H1 (cell line): ENCODE measurements around the gene OR10K1. TPM values are rescaled to one million over a fixed set of nuclear protein-coding genes. Genes with fewer than 3 reads are reported as not detected.

Experiments used
- CTCF ChIA-PET: fragments of 300-600 bp; sonication (Branson Sonifier 250); formaldehyde crosslinking; loops from one replicate; lab custom pipeline; 2021; ENCODE audit not compliant: partially characterized antibody; lab: Charles Lee
- POLR2A ChIA-PET: fragments of 300-600 bp; sonication (Branson Sonifier 250); formaldehyde crosslinking; loops from one replicate; lab custom pipeline; 2021; ENCODE audit warnings: inconsistent platforms; ENCODE audit not compliant: partially characterized antibody; lab: Charles Lee
- DNase-seq, 2 experiments: peaks; one replicate each; pipeline versions ENCODE4 v3.0.0 to v3.0.0-alpha.2; 2010 to 2022; ENCODE audit warnings: low spot score in 2 of 2, low read depth in 1 of 2, mixed read lengths in 1 of 2
- FAIRE-seq: peaks from 2 replicates; lab custom pipeline; 2011; peaks lifted over from hg19 to GRCh38; lab: Jason Lieb, UNC
- H2AFZ ChIP-seq: 2 replicates; pipeline ENCODE4 v1.8.1; 2012; ENCODE audit warnings: low read length, inconsistent platforms
- H2AK5ac ChIP-seq: 2 replicates; pipeline ENCODE4 v1.6.1; 2013; ENCODE audit warnings: low read depth, low read length
- H2BK120ac ChIP-seq: replicated peaks from 2 replicates; pipeline ENCODE3; 2013; ENCODE audit warnings: low read depth, low read length, inconsistent platforms
- H2BK12ac ChIP-seq: 2 replicates; pipeline ENCODE4 v1.6.1; 2013; ENCODE audit warnings: low read depth, low read length
- H2BK15ac ChIP-seq: 2 replicates; pipeline ENCODE4 v1.6.1; 2013; ENCODE audit warnings: low read length
- H2BK20ac ChIP-seq: 2 replicates; pipeline ENCODE4 v1.6.1; 2013; ENCODE audit warnings: low read length
- H2BK5ac ChIP-seq: 2 replicates; pipeline ENCODE4 v1.6.1; 2013; ENCODE audit warnings: low read depth, low read length
- H3K14ac ChIP-seq: 2 replicates; pipeline ENCODE4 v1.6.1; 2013; ENCODE audit warnings: inconsistent platforms; ENCODE audit not compliant: insufficient read length
- H3K18ac ChIP-seq: 2 replicates; pipeline ENCODE4 v1.6.1; 2013; ENCODE audit warnings: low read length; ENCODE audit errors: extremely low read depth
- H3K23ac ChIP-seq: 2 replicates; pipeline ENCODE4 v1.6.1; 2013; ENCODE audit warnings: inconsistent platforms; ENCODE audit not compliant: insufficient read length
- H3K23me2 ChIP-seq: 2 replicates; pipeline ENCODE4 v1.6.1; 2013; ENCODE audit warnings: low read depth, low read length
- H3K27ac ChIP-seq: 2 replicates; pipeline ENCODE4 v1.6.1; 2011; ENCODE audit warnings: low read depth, low read length, inconsistent platforms
- H3K27me3 ChIP-seq, 4 experiments: replicated peaks in 1 of 4; 1 replicate in 1 of 4; 2 replicates in 3 of 4; pipeline versions ENCODE4 v1.6.1 to v1.8.1; 2011 to 2013; ENCODE audit warnings: low read length in 3 of 4, mild to moderate bottlenecking in 3 of 4, inconsistent platforms in 2 of 4, mixed read lengths in 2 of 4, moderate library complexity in 1 of 4; ENCODE audit not compliant: control insufficient read depth in 3 of 4, insufficient read depth in 3 of 4; ENCODE audit errors: extremely low read depth in 1 of 4
- H3K36me3 ChIP-seq, 4 experiments: 2 replicates each; pipeline versions ENCODE4 v1.6.1 to v1.8.1; 2011 to 2013; ENCODE audit warnings: mild to moderate bottlenecking in 4 of 4, low read length in 3 of 4, moderate library complexity in 2 of 4, control low read depth in 1 of 4, inconsistent platforms in 1 of 4; ENCODE audit not compliant: insufficient read depth in 4 of 4, control insufficient read depth in 2 of 4
- H3K4ac ChIP-seq: replicated peaks from 2 replicates; pipeline ENCODE3; 2013; ENCODE audit warnings: low read length, low read depth, mixed read lengths, inconsistent platforms; ENCODE audit not compliant: insufficient read length
- H3K4me1 ChIP-seq, 4 experiments: replicated peaks in 1 of 4; 1 replicate in 1 of 4; 2 replicates in 3 of 4; pipeline versions ENCODE4 v1.6.1 to v1.8.1; 2011 to 2013; ENCODE audit warnings: low read length in 3 of 4, inconsistent platforms in 2 of 4, mixed read lengths in 1 of 4; ENCODE audit not compliant: insufficient read depth in 4 of 4, control insufficient read depth in 3 of 4
- H3K4me2 ChIP-seq, 2 experiments: 2 replicates each; pipeline versions ENCODE4 v1.6.1 to v1.8.1; 2011 to 2013; ENCODE audit warnings: low read depth in 2 of 2, low read length in 2 of 2, control low read depth in 1 of 2, inconsistent platforms in 1 of 2, mild to moderate bottlenecking in 1 of 2; ENCODE audit not compliant: insufficient read depth in 1 of 2
- H3K4me3 ChIP-seq, 4 experiments: fragments of 200-600, 300-600 bp in 1 of 4; sonication (generic), shearing (Covaris generic), sonication (Bioruptor Twin) in 1 of 4; 2 replicates each; pipeline versions ENCODE4 v1.5.1 to v1.8.1; 2011 to 2016; ENCODE audit warnings: low read length in 4 of 4, low read depth in 3 of 4, control low read depth in 2 of 4, inconsistent platforms in 2 of 4, mild to moderate bottlenecking in 2 of 4, mixed read lengths in 1 of 4, moderate library complexity in 1 of 4; ENCODE audit not compliant: insufficient read depth in 2 of 4; ENCODE audit errors: extremely low read depth in 1 of 4
- H3K56ac ChIP-seq: replicated peaks from 2 replicates; pipeline ENCODE3; 2013; ENCODE audit warnings: low read depth, mild to moderate bottlenecking, mixed read lengths, low read length, inconsistent platforms; ENCODE audit not compliant: insufficient read length
- H3K79me1 ChIP-seq: 2 replicates; pipeline ENCODE4 v1.6.1; 2013; ENCODE audit warnings: low read depth, low read length, control low read depth
- H3K79me2 ChIP-seq, 2 experiments: 2 replicates each; pipeline versions ENCODE4 v1.6.1 to v1.8.1; 2012 to 2013; ENCODE audit warnings: low read length in 2 of 2, mild to moderate bottlenecking in 2 of 2, inconsistent platforms in 1 of 2; ENCODE audit not compliant: insufficient read depth in 2 of 2, control insufficient read depth in 1 of 2
- H3K9ac ChIP-seq, 4 experiments: replicated peaks in 1 of 4; 1 replicate in 1 of 4; 2 replicates in 3 of 4; pipeline versions ENCODE4 v1.6.1 to v1.8.1; 2011 to 2013; ENCODE audit warnings: low read depth in 3 of 4, low read length in 3 of 4, control low read depth in 2 of 4, mild to moderate bottlenecking in 2 of 4, moderate library complexity in 2 of 4, inconsistent platforms in 1 of 4; ENCODE audit errors: extremely low read depth in 1 of 4
- H3K9me3 ChIP-seq, 2 experiments: 2 replicates each; pipeline versions ENCODE4 v1.6.1 to v1.8.1; 2012 to 2013; ENCODE audit warnings: mild to moderate bottlenecking in 2 of 2, moderate library complexity in 2 of 2, control low read depth in 1 of 2, inconsistent platforms in 1 of 2, low read depth in 1 of 2, low read length in 1 of 2, mixed read lengths in 1 of 2; ENCODE audit not compliant: insufficient read depth in 2 of 2
- H4K20me1 ChIP-seq, 2 experiments: replicated peaks in 1 of 2; 2 replicates each; pipeline versions ENCODE3 to v1.8.1; 2011 to 2013; ENCODE audit warnings: inconsistent platforms in 2 of 2, low read length in 2 of 2, mild to moderate bottlenecking in 1 of 2; ENCODE audit not compliant: insufficient read depth in 2 of 2, control insufficient read depth in 1 of 2
- H4K5ac ChIP-seq: 2 replicates; pipeline ENCODE4 v1.6.1; 2013; ENCODE audit warnings: low read length, low read depth, mixed read lengths, inconsistent platforms; ENCODE audit not compliant: insufficient read length
- H4K8ac ChIP-seq: 2 replicates; pipeline ENCODE4 v1.8.0; 2013; ENCODE audit warnings: mild to moderate bottlenecking, moderate library complexity, low read length, inconsistent platforms; ENCODE audit not compliant: insufficient read depth; ENCODE audit errors: extremely low read depth
- H4K91ac ChIP-seq: replicated peaks from 2 replicates; pipeline ENCODE3; 2013; ENCODE audit warnings: low read length, mixed read lengths, inconsistent platforms; ENCODE audit not compliant: insufficient read length
- CBX8 ChIP-seq: fragments of 300-800, 300-1000 bp; sonication (generic); IDR thresholded peaks from 2 replicates; pipeline ENCODE4 v1.7.1; 2016; ENCODE audit warnings: low read depth, low read length, borderline replicate concordance
- HDAC2 ChIP-seq, 2 experiments: fragments of 300-600 bp in 1 of 2; sonication (generic) in 1 of 2; IDR thresholded peaks; 2 replicates each; pipeline ENCODE4 v1.6.1; 2011 to 2012; ENCODE audit warnings: low read depth in 2 of 2, low read length in 2 of 2, mild to moderate bottlenecking in 2 of 2, moderate library complexity in 2 of 2, borderline replicate concordance in 1 of 2, inconsistent platforms in 1 of 2
- SP4 ChIP-seq: IDR thresholded peaks from 2 replicates; pipeline ENCODE4 v1.6.1; 2012; ENCODE audit warnings: low read length, inconsistent platforms
- WGBS, 2 experiments: shearing (Covaris generic) in 1 of 2; methylation state at CpG; one replicate each; pipeline versions ENCODE4 v1.1.6 to v1.1.7; 2013 to 2015; ENCODE audit warnings: low lambda C conversion rate in 2 of 2, mixed read lengths in 2 of 2, inconsistent platforms in 1 of 2, low coverage in 1 of 2, missing lambda C conversion rate in 1 of 2; ENCODE audit not compliant: insufficient replicate concordance in 2 of 2, insufficient coverage in 1 of 2, insufficient read length in 1 of 2; ENCODE audit errors: extremely low coverage in 1 of 2, missing lambda C conversion rate in 1 of 2; 5-methylcytosine and 5-hydroxymethylcytosine counted together
- polyA plus RNA-seq, 7 experiments: library from polyadenylated mRNA; depleted of rRNA in 3 of 7; stranded (reverse) in 5 of 7; unstranded in 2 of 7; fragments of >200 nt in 5 of 7; fragments of 200-250 nt in 2 of 7; gene quantifications; 1 replicate in 5 of 7; 2 replicates in 1 of 7; 4 replicates in 1 of 7; pipeline versions ENCODE4 v1.2.1 to v1.2.3, GENCODE V29; 2011 to 2013; ENCODE audit warnings: missing spikeins in 2 of 7, mixed read lengths in 2 of 7
- total RNA-seq: library from RNA; stranded (reverse); fragmentation: NEBNext Ultra II Directional; extraction: Animal tissue kit (Norgen Biotek cat#: 25700); gene quantifications from 2 replicates; pipeline ENCODE4 v1.2.1, GENCODE V29; 2021

Gene OR10K1
- total and polyA plus RNA-seq, 2 of the 8 experiments (the other 6 are each of a cell fraction or from before 2014, with no cell fraction given) = not detected

- 90% methylated on average over 2 of the region's 2 CpGs; no CpG with 5 or more reads in 1 of the 2 experiments for WGBS, 2 experiments
- no peak for TF ChIP-seq SP4
- no peak for TF ChIP-seq HDAC2 (IDR thresholded peaks at IDR 0.05; ENCODE audit: borderline replicate concordance in 1 of 2, low read depth in 2 of 2, low read length in 2 of 2)
- no peak for TF ChIP-seq CBX8
- H3K9me3 ChIP-seq = 0 out of 4 replicates have a peak, but pooled peaks cover 0 to under 1% of the 10 kb centered on the region in 2 experiments
- no peak overlapping the region for H3K23ac ChIP-seq
- no peak overlapping the region for H3K18ac ChIP-seq
- H3K23me2 ChIP-seq = no peaks in the 10 kb centered on the region
- no peak overlapping the region for H3K14ac ChIP-seq
- no peak overlapping the region for H2BK15ac ChIP-seq
- H4K5ac ChIP-seq = no peak overlapping the region
- H3K9ac ChIP-seq = no peak overlapping the region
- H3K4ac ChIP-seq = no peak overlapping the region
- H4K8ac ChIP-seq = no peak overlapping the region
- no peak overlapping the region for H3K4me3 ChIP-seq
- no peaks in the 10 kb centered on the region; a peak in 1 of 7 replicates for H3K4me1 ChIP-seq
- POLR2A ChIA-PET = no interaction called here
- H3K79me2 ChIP-seq = no peaks in the 10 kb centered on the region
- no peak overlapping the region for H3K4me2 ChIP-seq
- no peak for FAIRE-seq
- H2BK20ac ChIP-seq = no peak overlapping the region
- H2AFZ ChIP-seq = peak overlapping the region; percentile 42; the same call in 1 of the 2 replicates
- no peak overlapping the region for H4K91ac ChIP-seq
- no peak overlapping the region for H3K27ac ChIP-seq
- no peak overlapping the region for H2BK12ac ChIP-seq
- DNase-seq = no peak
- H2BK5ac ChIP-seq = no peak overlapping the region
- no peak overlapping the region for H3K56ac ChIP-seq
- no peaks in the 10 kb centered on the region for H3K27me3 ChIP-seq
- no peak overlapping the region for H2BK120ac ChIP-seq
- H2AK5ac ChIP-seq = no peak overlapping the region
- CTCF ChIA-PET = interaction anchor here (0.8 to 2.5 kb wide), 14 partner anchors 11 to 581 kb away, joined by 3 to 27 read pairs (median 4); partner anchors contain the start of gene AIM2
- H3K79me1 ChIP-seq = no peaks in the 10 kb centered on the region
- no peaks in the 10 kb centered on the region for H4K20me1 ChIP-seq
- no peaks in the 10 kb centered on the region for H3K36me3 ChIP-seq
These were observed 45.9 kb downstream of the OR10K1 start for GRCh38 chr1:158507511-158507910.
